ENCODE data around the gene CACNA1S.

The CACNA1S gene

DNA sequence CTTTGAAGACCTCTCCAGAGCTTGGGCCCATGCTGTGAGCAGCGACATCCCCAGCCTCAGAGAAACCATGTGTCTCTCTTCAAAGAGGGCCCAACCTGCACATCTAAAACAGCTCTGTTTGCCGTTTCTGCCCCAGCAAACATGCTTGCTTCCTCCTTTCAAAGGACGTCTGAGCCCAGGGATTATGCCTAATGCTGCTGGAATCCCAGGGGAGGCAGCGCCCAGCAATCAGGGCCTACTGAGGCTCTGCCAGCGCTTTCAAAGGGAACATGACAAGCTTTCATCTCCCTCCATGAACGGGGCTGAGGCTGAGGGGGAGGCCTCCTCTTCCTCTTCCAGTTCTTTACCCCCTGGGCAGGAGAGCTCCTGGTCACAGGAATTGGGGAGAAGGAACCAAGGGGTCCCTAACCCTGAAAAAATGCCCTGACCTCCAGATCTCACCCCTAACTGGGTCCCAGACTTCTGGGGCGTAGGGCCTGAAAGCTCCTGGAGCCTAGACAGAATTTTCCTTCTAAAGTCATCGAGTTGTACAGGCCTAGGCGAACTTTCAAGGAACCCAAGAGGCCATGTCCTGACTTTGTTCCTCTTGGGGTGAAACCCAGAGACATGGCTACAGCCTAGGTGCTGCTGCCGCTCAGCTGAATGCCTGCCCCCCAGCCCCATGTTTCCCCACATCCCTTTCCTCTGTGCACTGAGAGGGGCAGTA, 28.2 kb upstream of the CACNA1S start:
- no peak for DNase-seq (ENCODE audit: low spot score)

DNA sequence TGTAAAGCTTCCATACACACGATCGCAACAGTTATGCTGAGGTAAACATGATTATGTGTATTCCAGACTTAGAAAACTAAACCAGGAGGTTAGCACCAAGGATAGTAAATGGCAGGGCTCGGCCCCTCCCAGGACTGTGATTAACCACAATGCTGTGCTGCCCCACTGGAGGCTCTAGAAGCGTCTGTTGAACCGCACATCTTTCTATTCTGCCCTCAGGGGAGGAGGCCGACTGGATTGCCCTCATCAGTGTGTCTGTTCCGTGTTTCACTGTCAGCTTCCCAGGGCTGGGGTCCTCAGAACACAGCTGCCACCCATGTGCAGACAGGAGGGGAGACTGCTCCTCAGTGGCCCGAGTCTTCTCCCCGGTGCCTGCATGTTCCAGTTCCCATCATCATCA, 27.5 kb upstream of the CACNA1S start:
- no peak for DNase-seq (ENCODE audit: low spot score)

DNA sequence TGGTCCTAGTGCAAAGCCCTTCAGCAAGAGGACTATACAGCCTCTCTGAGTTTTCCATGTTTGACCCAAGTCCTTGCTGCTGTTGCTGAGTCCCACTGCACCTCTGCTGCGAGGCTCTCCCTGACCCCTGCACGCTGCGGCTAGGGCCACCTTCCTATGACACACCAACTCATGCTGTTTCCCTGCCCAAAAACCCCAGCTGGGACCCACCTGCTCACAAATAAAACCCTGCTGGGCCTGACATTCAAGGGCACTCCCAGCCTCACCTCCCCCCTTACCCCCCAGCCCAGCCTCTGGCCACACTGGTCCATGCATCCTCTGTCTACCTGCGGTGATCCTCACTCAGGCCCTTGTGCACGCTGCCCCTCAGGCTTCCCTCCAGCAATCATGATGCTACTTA, 27.1 kb upstream of the CACNA1S start:
- no peak for DNase-seq (ENCODE audit: low spot score)

DNA sequence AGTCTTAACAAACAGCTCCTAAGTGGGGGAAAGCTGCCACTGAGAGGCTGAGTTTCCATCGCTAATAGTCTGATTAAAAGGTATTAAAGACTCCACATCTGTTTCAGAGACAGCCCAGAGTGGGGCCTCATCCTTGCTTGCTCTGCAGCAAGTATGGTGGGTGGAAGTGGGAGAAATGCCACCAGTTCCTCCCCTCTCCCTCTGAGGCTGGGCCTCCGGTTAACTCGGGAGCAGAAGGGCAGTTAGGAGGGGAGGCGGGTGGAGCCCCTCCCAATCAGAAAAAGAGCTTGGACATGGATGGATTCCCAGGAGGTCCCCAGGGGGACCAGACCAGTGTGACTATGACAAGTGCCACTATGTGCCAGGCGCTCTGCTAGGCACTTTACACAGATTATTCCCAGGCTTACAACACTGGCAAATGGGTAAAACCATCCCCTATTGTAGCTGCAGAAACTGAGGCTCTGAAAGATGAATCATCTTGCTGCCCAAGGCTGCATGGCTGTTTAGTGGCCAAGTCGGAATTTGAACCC, 26.1 kb upstream of the CACNA1S start:
- no peak for DNase-seq (ENCODE audit: low spot score)

DNA sequence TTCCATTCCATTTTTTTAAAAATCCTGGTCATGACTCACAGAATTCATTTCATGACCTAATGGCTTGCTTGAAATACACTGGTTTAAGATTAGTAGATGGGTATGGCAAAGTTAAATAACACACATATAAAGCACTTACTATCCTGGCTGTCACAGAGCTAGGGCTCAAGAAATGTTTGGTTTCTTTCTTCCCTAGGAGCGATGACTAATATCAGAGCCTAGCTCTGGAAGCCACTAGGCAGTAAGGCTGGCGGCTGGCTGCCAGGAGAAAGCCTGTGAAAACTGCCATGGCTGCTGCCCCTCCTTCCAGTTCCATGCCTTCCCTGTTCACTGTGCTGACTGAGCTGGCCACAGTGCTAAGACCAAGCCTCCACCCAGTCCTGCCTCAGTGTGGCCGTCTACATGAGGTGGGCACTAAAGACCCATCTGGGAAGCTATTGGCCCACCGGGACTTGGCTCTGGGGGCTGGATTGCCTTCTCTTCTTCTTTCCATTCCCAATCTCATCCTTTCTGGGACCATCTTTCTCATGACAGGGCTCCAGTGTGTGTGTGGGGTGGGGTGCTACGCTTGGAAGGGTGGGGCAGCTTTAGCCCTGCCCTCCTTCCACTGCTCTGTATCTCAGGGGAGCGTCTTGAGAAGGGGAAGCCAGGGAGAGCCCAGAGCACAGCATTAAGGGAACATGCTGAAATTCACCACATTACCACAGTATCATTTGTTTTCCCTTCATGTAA, 25.5 kb upstream of the CACNA1S start:
- peak; percentile 91 for DNase-seq (ENCODE audit: low spot score)

DNA sequence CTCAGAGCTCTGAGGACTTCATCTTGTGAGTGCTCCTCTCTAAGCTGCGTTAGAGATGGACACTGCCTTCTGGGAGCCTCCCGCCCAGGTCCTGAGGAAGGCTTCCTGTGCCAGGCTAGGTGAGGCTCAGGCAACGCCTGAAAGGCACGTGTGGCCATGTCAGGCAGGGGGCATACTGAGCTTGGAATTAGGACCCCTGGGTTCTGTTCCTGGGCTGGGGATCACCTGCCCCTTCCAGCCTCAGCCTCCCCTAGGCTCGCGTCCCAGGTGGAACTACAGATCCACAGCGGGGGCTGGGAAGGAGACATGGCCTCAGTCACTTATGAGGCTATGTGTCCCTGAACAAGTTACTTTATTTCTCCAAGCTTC, 24.8 kb upstream of the CACNA1S start:
- no peak for DNase-seq (ENCODE audit: low spot score)

DNA sequence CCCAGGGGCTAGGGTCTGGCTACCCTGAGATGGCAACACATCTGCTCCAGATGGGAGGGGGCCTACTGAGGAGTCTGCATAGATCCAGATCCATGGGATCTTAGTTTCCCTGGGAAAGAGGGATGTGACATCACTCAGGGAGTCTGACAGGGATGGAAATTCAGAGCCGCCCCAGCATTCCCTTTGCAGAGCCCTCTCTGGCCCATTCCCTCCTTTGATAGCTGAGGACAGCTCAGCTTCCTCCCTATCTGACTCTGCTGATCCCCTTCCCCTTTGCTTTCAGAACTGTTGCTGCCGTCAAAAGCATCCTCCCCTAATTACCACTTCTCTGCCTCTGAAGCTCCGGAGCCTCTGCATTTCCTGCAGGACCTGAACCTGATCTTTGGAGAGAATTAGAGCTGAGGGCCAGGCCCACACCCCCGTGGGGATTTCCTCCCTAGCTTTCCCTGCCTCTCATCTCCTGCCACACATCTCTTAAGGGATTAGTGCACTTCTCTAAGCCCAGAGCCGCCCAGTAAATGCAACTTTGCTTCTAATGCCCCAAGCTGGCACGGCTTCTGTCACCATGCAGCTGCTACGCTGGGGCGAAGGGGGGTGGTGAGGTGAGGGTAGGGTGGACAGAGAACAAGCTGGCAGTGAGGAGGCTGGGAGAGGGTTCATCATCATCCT, 24.3 kb upstream of the CACNA1S start:
- DNase-seq (ENCODE audit: low spot score), result no peak

DNA sequence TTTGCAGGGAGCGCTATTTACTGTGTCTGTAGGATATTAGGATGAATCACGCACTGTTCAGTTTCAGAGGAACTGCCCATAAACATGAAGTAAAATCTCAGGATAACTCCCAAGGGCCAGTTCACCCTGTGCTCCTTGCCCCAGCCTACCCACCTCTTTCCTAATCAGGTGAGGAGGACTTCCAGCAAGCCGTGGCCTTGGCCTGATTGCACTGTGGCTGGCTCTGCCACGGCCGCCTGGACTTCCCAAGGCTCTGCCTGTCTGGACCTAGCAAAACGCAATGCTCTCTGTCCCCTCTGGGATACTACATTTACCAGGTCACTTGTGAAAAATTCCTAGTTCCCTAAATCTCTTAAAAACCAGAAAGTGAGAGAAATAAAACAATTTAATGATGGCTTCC, 22.2 kb upstream of the CACNA1S start:
- DNase-seq (ENCODE audit: low spot score), result no peak

DNA sequence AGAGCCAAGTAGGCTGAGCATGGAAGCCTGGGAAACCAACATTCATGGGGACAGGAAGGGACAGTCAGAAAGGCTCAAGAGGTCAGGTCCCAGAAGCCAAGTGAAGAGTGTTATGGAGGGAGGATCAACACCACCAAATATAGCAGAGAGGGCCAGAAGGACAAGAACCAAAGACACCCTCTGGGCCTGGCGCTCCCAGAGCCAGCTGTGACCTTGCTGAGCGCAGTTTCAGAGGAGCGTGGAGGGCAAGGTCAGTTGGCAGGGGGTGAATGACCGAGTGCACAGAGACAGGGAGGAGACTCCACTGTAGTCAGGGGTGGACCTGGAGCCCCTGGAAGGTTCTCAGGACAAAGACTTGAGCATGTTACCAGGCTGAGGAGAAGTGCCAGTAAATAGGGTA, 19.2 kb upstream of the CACNA1S start:
- DNase-seq (ENCODE audit: low spot score), result no peak

DNA sequence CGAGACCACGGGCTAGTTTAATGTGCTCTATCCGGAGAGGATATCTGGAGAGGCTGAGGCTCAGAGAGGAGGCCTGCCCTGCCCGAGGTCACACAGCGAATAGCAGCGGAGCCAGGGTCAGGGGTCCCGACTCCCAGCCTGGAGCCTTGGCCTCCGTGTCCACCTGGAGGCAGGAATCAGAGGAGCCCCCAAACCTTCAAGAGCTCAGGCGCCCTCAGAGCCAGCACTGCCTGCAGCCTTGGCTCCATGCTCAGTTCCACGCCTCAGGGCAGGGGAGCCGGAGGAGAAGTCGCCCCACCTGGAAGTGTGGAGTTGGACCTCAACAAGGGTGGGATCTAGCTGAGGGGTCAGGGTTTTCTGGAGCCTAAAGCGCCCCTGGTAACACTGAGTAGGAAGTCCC, 16.7 kb upstream of the CACNA1S start:
- no peak for DNase-seq (ENCODE audit: low spot score)

DNA sequence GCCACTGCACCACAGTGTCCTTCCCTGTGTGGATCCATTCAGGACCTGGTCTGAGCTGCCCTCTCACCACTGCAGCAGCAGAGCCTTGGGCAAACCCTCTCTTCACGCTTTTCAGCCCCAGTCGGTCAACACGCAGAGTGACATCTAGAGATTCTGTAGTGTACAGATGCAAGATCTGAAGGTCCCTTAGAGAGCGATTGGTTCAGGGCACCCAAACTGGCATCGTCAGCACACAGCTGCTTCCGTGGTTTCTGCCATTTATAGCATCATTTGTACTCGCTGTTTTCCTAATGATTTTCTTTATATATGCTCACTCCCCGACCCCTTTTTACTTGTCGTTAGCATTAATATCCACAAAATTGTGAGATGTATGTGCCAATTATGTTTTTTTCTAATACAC, 16.2 kb upstream of the CACNA1S start:
- no peak for DNase-seq (ENCODE audit: low spot score)

DNA sequence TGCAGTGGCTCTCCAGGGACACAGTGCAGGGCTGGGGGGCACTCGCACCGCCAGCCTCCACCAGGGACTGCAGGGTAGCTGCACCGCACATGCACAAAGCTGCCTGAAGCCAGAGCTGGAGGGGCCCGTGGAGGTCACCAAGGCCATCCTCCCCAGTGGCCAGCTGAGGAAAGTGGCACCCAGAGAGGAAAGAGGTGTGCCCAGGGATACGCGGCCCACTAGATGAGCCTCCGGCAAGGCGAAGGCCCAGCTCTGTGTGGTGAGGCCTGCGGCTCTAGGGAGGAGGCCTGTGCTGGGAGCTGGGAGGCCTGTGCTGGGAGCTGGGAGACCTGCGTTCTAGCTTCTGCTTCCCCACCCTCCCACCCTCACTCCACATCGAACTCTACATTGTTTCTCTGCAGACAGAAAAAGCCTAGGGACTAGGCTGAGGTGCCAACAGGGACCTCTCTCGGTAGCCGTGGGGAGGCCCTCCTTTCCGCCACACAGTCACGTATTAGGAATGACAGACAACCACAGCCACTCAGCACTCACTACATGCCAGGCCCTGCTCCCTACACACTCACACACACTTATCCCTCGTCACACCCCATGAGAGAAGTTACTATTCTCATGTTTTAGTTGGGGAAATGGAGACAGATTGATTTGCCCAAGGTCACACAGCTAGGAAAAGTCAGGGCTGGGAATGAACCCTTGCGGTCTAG, 15.7 kb upstream of the CACNA1S start:
- DNase-seq (ENCODE audit: low spot score), result peak; percentile 56

DNA sequence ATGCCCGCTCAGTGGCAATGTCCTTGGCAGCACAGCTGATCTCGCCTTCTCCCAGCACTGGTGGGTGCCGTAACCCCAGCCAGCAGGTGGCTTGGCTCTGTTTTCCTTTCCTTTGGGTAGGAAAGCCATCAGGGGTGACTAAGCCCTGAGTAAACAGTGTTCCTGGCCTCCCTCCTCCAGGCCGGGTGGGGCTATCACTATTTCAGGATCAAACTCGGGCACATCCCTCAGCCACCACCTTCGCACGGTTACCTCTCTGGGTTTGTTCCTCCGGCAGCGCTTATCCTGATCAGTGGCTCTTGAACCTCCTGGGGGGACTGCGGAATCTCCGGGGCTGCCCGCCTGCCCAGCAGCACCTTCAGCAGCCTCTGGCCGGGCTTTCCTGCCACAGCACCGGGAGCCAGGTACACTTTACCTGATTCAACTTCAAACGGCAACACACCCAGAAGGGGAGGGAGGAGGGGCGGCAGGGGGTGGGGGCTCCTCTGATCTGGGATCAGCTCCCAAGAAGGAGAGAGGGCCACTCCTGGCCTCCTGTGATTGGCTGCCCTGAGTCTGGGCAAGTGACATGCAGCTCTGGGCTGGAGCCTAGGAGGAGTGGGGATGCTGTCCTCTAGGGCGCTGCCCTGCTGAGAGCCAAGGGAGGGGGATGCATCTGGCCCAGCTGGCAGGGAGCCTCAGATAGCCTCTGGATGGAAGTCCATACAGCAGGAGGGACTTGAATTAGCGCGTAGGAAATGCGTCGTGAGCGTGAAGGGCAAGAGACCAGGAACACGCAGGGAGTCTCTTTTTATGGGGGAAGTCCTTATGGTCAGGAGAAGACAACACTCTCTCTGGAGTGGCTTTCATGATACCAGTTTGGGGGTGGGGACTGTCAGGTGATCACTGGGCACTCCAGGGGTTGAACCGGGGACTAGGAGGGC, 14.9 kb upstream of the CACNA1S start, which contains the start of gene ASCL5:
ASCL5 (minus strand) TSS at position 353 of the 923 bp plus-strand sequence. CDS start 11,812 bp downstream, outside the sequence.
- DNase-seq (ENCODE audit: low spot score), result peak; percentile 41

DNA sequence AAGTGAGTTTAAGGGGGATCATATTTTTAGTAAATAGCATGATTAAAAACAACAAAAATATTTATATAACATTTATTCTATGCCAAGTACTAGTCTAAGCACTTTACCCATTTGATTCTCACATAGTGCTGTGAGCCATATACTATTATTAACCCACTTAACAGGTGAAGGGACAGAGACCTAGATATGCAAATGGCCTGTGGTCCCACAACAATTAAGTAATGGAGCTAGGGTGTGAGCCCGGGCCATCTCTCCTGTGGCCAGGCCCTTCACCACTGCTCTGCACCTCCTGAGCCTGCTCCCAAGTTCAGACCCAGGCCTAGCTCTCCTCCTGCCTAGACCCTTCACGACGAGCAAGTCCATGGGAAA, 14.2 kb upstream of the CACNA1S start:
- no peak for DNase-seq (ENCODE audit: low spot score)

DNA sequence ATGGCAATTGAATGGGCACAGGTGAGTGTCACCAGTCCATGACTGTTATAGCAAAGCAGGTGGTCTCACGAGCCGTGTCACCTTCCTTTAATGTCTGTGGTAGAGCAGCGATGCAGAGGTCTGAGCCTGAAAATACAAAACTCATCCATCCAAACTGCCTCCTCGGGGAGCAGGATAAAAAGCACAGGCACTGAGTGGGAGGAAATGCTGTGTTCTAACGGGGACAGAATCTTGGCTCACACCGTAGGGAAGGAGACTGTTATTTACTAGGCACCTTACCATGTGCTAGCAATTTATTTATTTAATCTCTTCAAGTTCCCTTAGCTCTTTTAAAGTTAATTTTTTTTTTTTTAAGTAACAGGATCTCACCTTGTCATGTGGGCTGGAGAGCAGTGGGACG, 13.6 kb upstream of the CACNA1S start:
- no peak for DNase-seq (ENCODE audit: low spot score)

DNA sequence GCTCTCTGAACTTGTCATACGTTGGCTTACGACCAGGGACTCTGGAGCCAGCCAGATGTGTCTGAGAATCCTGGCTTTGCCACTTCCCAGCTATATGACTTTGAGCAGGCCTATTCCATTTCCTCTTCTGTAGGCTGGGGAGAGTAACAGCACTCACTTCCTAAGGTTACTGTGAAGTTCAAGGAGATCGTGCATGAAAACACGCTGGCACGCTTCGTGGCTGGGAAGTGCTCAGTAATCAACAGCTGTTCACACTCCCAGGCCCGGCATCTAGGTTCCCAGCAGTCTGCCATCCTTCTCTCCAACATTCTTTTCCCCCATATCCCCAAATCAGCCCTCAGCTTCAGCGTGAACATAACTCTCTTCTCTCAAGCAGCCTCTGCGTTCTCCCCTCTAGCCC, 12.8 kb upstream of the CACNA1S start:
- no peak for DNase-seq (ENCODE audit: low spot score)

DNA sequence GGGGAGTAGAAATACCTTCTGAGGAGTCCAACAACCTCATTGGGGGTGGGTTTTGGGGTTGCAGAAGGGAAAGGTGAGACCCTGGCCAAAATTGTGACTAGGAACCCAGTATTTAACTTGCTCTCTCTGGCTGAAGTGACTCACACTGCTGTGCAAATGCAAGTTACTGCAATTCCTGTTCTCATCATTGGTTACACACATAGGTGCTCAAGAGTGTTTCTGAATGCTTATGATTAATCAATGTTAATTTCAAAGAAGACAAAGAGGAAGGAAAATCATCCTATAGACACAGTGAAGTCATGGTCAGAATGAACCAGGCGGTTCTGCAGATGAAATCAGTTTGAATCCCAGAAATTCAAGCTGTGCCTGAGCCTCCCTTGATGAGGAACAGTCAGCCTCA, 11.6 kb upstream of the CACNA1S start:
- DNase-seq (ENCODE audit: low spot score), result no peak

DNA sequence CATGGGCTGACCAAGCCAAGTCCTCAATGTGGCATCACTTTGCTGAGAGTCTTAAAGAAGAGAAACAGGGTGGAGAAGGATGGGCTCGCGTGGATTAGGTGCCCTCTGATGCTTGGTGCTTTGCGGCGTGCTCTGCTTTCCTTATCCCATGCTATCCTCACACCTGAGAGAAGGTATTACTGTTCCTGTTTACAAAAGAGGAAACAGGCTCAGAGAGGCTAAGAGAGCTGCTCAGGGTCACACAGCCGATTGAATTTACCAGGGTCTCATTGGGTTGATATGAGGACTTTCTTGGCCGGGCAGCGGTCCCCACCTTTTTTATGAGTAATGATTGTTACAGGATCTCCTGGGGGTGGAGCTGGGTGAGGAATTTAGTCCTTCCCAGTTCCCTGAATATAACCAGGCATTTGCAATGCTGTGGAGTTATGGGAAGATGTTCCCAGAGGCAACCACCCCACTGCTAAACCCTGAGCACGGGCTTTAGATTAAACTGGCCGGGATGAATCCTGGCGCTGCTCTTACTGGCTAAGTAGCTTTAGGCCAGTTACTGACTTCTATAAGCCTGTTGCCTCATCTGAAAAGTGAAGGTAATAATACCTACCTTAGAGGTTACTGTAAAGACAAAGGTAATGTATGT, 10.2 kb upstream of the CACNA1S start:
- DNase-seq (ENCODE audit: low spot score), result no peak

DNA sequence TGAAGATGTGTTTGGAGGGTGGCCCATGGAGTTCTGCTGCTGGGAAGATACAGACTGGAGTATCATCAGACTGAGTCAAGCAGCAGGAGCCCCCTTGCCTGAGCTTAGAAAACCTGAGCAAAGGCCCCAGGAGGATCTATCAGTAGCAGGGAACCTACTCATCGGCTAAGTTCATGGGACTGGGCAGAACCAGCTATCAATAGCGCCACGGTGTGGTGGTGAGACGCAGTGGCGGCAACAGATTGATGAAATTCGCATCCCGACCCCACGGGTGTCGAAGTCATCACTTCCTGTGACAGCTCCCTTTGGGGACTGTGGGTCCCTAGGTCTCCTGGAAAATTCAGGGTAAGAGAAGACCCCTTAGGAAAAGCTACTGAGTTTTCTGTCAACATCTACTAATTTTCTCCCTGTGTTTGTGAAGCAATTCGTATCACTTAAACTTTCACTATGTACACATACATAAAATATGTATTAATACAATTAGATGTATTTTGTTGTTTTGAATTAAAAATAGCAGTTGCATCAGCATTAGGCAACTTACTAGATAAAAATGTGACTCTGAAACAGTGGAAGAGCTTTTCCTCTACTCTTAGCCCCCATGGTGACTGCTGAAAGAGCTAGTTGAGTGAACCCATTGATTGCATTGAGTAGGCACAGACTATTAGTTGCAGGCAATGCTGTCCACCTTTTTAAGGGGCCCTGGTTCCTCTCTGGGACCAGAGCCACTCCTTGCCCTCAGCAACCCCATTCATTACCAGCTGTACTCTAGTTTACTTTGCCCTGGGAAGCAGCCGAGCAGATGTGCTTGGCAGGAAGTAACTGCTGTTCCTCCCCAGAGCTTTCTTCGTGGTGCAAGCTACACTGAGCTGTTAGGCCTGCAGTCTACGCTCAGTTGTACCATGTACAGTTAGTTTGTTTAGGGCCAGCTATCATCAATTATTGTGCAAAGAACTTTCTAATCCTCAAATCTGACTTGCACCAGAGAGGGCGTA, 7.3 kb upstream of the CACNA1S start:
- DNase-seq (ENCODE audit: low spot score), result peak; percentile 62

DNA sequence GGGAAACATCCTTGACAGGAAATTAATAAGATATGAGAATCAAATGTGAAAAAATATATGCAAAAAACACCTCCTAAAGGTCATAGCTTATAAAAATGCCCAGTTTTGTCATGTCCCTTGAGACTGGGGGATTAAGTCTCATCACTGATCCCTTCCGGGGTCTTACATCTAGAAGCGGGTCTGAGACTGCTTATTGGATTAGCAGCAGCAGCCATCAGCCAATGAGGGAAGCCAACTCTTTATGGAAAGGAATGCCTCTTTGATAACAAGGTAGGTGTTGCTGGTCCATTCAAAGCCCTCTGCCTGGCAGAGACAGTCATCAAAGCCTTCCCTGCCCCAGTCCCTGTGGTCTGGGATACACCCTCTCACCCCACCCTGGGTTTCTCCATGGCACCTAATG, 3.9 kb upstream of the CACNA1S start:
- DNase-seq (ENCODE audit: low spot score), result no peak

Measured in AG20443 (cell line).